Peyer's patch (tissue), 4 donors: ENCODE results near the gene EPHA5. TPM values are rescaled to one million over a fixed set of nuclear protein-coding genes. Genes with fewer than 3 reads are reported as not detected.

Source experiments
- DNase-seq, 3 donors: peaks; one replicate each; pipeline ENCODE4 v3.0.0-alpha.2; 2017 to 2019
- H3K27ac ChIP-seq, 4 donors: fragments of 200-600 bp; sonication (generic); one replicate each; pipeline ENCODE4 v1.5.1; 2016 to 2019
- H3K27me3 ChIP-seq, 2 donors: fragments of 200-600 bp; sonication (generic); one replicate each; pipeline ENCODE4 v1.5.1; 2019
- H3K36me3 ChIP-seq, 3 donors: fragments of 200-600 bp; sonication (generic); one replicate each; pipeline ENCODE4 v1.5.1; 2016 to 2019
- H3K4me1 ChIP-seq, 4 donors: fragments of 200-600 bp; sonication (generic); one replicate each; pipeline ENCODE4 v1.5.1; 2016 to 2019
- H3K4me3 ChIP-seq, 4 donors: fragments of 200-600 bp; sonication (generic); 1 replicate in 3 of 4; 2 replicates in 1 of 4; pipeline ENCODE4 v1.5.1; 2016 to 2019; ENCODE audit warnings: mild to moderate bottlenecking in 1 of 4
- H3K9me3 ChIP-seq, 4 donors: fragments of 200-600 bp; sonication (generic); one replicate each; pipeline ENCODE4 v1.5.1; 2016 to 2019; ENCODE audit warnings: mild to moderate bottlenecking in 1 of 4
- POLR2A ChIP-seq, 2 donors: fragments of 450-650 bp; IDR thresholded peaks; one replicate each; pipeline ENCODE4 v1.5.1; 2017; ENCODE audit warnings: antibody characterized with exemption in 2 of 2, mild to moderate bottlenecking in 2 of 2, moderate library complexity in 2 of 2
- total RNA-seq, 4 donors: library from RNA; depleted of rRNA; stranded (reverse); fragments of >200 nt; gene quantifications; one replicate each; pipeline ENCODE4 v1.1.0, GENCODE V29; 2016
- TF ChIP-seq, protein P1 (sequence below), 6 experiments: fragments of 450-650 bp in 4 of 6; fragments of 200-600 bp in 2 of 6; sonication (generic) in 1 of 6; IDR thresholded peaks; one replicate each; pipeline ENCODE4 v1.5.1; 2017 to 2019; ENCODE audit warnings: antibody characterized with exemption in 6 of 6, mild to moderate bottlenecking in 3 of 6, moderate library complexity in 1 of 6

The EPHA5 gene
- total RNA-seq, 4 donors from 2014 or later, result 0.09 TPM; not detected in 3

DNA sequence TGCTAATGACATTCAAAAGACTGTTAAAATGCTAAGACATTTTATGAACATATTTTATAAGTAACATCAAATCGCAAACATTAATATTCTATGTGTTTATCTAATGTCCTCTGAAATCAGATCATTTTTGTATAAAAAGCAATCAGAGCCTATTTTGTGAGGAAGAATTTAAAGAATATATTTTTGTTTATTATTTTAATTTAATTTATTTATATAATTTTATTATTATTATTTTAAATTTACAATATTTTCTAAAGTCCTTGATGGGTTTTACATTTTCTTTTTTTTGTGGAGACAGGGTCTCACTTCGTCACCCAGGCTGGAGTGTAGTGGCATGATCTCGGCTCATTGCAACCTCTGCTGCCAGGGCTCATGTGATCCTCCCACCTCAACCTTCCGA is 262.8 kb downstream of the EPHA5 start:
- TF ChIP-seq, protein P1, sequence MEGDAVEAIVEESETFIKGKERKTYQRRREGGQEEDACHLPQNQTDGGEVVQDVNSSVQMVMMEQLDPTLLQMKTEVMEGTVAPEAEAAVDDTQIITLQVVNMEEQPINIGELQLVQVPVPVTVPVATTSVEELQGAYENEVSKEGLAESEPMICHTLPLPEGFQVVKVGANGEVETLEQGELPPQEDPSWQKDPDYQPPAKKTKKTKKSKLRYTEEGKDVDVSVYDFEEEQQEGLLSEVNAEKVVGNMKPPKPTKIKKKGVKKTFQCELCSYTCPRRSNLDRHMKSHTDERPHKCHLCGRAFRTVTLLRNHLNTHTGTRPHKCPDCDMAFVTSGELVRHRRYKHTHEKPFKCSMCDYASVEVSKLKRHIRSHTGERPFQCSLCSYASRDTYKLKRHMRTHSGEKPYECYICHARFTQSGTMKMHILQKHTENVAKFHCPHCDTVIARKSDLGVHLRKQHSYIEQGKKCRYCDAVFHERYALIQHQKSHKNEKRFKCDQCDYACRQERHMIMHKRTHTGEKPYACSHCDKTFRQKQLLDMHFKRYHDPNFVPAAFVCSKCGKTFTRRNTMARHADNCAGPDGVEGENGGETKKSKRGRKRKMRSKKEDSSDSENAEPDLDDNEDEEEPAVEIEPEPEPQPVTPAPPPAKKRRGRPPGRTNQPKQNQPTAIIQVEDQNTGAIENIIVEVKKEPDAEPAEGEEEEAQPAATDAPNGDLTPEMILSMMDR (IDR thresholded peaks at IDR 0.05), result no peak
- TF ChIP-seq POLR2A (IDR thresholded peaks at IDR 0.05), result no peak
- H3K4me1 ChIP-seq, result no peaks in the 10 kb centered on the region

DNA sequence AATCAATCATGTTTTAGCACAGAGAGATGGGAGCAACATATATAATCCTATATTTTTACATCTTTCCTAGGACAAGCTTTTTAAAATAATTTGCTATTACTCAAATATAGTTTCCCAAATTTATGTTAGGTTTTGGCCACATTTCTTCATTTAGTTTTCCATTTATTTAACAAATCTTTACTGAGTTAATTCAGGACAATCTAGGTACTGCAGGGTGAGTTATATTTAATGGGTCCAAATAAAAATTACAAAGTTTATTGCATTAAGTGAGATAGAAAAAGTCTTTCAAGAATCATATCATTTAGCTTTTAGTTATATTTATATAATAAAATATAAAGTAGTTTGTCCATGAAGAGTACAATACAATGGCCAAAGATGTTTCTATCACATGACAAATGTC is 269.2 kb downstream of the EPHA5 start:
- Histone ChIP-seq H3K27ac (no peak overlapping the region), H3K9me3 (no peaks in the 10 kb centered on the region), H3K4me1 (no peaks in the 10 kb centered on the region), H3K27me3 (no peaks in the 10 kb centered on the region), H3K4me3 (no peak overlapping the region), H3K36me3 (no peaks in the 10 kb centered on the region)
- DNase-seq, result no peak
- TF ChIP-seq POLR2A (IDR thresholded peaks at IDR 0.05), result no peak
- TF ChIP-seq, protein P1 (IDR thresholded peaks at IDR 0.05), result peak in 1 of 6 experiments; percentile 13

More for the DNA sequence above, 262.8 kb downstream of the EPHA5 start:
- Histone ChIP-seq H3K4me3 (no peak overlapping the region), H3K27ac (no peak overlapping the region), H3K27me3 (no peaks in the 10 kb centered on the region), H3K36me3 (no peaks in the 10 kb centered on the region), H3K9me3 (no peaks in the 10 kb centered on the region)
- no peak for DNase-seq

DNA sequence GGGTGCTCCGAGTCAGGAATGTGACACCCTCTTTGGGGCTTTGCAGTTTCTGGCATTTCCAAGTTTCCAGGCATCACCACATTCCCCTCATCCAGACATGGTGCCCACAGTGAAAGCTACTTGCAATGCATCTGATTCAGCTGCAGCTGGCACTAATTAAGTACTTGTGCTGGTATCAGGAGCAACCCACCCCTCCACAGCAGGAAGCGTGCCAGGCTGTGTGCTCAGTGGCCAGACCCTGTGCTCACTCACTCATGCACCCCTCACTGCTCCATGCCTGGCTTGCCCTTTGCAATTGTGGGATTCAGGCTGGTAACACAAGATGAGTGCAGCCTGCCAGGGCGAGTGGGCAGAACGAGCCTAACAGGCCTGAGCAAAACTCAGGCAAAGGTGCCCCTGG is 271.2 kb downstream of the EPHA5 start:
- Histone ChIP-seq H3K36me3 (no peaks in the 10 kb centered on the region), H3K27ac (no peak overlapping the region), H3K4me3 (no peak overlapping the region), H3K27me3 (no peaks in the 10 kb centered on the region), H3K9me3 (no peaks in the 10 kb centered on the region), H3K4me1 (no peaks in the 10 kb centered on the region)
- TF ChIP-seq, protein P1 (IDR thresholded peaks at IDR 0.05), result no peak
- no peak for TF ChIP-seq POLR2A (IDR thresholded peaks at IDR 0.05)
- no peak for DNase-seq

DNA sequence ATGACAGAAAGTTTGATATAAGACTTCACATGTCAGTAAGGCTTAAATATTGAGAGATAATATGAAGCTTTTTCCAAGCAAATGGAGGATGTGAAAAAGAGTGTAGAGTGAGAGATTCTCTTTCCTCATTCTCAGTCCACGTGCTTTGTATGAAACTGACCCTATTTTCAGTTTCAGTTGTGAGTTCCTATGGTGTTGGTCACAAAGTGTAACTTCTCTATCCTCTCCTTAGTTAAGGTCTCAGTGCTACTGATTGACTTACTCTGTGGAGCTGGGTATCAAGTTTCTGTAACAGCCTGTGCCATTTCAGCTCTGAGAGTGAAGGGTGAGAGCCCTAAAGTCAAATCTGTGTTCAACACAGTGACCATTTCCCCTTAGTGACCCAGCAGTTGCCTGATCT is 277.2 kb downstream of the EPHA5 start:
- no peak for TF ChIP-seq POLR2A (IDR thresholded peaks at IDR 0.05)
- TF ChIP-seq, protein P1 (IDR thresholded peaks at IDR 0.05), result no peak
- no peak for DNase-seq
- no peak overlapping the region for H3K27ac ChIP-seq
- H3K9me3 ChIP-seq, result no peaks in the 10 kb centered on the region
- H3K4me3 ChIP-seq, result no peak overlapping the region
- no peaks in the 10 kb centered on the region for H3K36me3 ChIP-seq
- no peaks in the 10 kb centered on the region for H3K27me3 ChIP-seq
- H3K4me1 ChIP-seq, result no peaks in the 10 kb centered on the region

DNA sequence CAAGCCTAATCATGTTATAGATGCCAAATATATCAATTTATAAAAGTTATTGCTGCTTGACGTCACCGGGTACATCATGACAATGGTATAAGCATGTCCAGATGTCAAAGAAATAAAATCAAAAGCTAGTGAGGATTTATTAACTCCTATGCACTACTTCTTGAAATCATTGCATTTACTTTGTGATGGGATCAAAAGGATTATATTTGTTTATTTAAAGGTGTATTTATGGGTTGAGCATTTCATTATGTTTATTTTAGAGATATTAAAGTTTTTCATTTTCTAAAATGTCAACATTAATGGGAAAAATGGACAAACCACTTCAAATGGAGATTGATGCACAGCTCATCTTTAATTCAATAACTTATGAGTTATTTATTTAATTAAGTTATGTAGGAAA is 277.8 kb downstream of the EPHA5 start:
- Histone ChIP-seq H3K4me1 (no peaks in the 10 kb centered on the region), H3K27me3 (no peaks in the 10 kb centered on the region), H3K27ac (no peak overlapping the region), H3K4me3 (no peak overlapping the region), H3K9me3 (no peaks in the 10 kb centered on the region), H3K36me3 (no peaks in the 10 kb centered on the region)
- no peak for TF ChIP-seq POLR2A (IDR thresholded peaks at IDR 0.05)
- TF ChIP-seq, protein P1 (IDR thresholded peaks at IDR 0.05), result no peak
- DNase-seq, result no peak

DNA sequence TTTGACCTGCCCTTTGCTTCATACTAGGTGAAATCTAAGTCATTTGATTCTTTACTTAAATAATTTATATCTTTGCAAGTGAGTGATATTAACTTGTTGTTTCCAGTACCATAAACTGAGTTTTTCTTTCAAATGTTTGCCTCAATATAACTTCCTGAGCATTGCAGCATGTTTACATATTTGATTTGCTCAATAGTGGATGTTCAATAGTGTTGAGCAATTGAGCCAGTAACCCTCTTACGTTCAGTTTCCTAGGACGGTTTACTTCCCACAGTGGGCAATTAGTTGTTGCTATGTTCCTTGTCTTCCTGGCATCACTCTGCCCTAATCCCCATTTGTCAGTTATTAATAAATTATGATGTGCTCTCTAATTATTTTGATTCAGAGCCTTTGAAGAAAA is 278.5 kb downstream of the EPHA5 start:
- TF ChIP-seq POLR2A (IDR thresholded peaks at IDR 0.05), result no peak
- no peak overlapping the region for H3K27ac ChIP-seq
- DNase-seq, result no peak
- no peaks in the 10 kb centered on the region for H3K36me3 ChIP-seq
- H3K4me1 ChIP-seq, result no peaks in the 10 kb centered on the region
- no peak overlapping the region for H3K4me3 ChIP-seq
- no peaks in the 10 kb centered on the region for H3K9me3 ChIP-seq
- H3K27me3 ChIP-seq, result no peaks in the 10 kb centered on the region
